Parathyroid adenoma (tissue), 2 donors: ENCODE data around the gene DTD1.

Source experiments
- H2AFZ ChIP-seq: fragments of 300-600 bp; sonication (generic); one replicate; pipeline ENCODE4 v1.7.0; 2017; ENCODE audit warnings: antibody characterized with exemption, mild to moderate bottlenecking
- H3K27ac ChIP-seq: fragments of 300-600 bp; sonication (generic); one replicate; pipeline ENCODE4 v1.7.0; 2017
- H3K27me3 ChIP-seq: fragments of 300-600 bp; sonication (generic); one replicate; pipeline ENCODE4 v1.7.0; 2017; ENCODE audit warnings: low read length; ENCODE audit not compliant: control insufficient read depth, insufficient read depth
- H3K36me3 ChIP-seq: fragments of 300-600 bp; sonication (generic); one replicate; pipeline ENCODE4 v1.7.0; 2017; ENCODE audit warnings: low read length; ENCODE audit not compliant: control insufficient read depth, insufficient read depth
- H3K4me1 ChIP-seq: fragments of 300-600 bp; sonication (generic); one replicate; pipeline ENCODE4 v1.7.0; 2017; ENCODE audit warnings: control low read depth
- H3K4me2 ChIP-seq: fragments of 300-600 bp; sonication (generic); one replicate; pipeline ENCODE4 v1.7.0; 2017; ENCODE audit warnings: low read length
- H3K4me3 ChIP-seq: fragments of 300-600 bp; sonication (generic); one replicate; pipeline ENCODE4 v1.7.0; 2017; ENCODE audit warnings: low read depth, low read length
- H3K79me2 ChIP-seq: fragments of 300-600 bp; sonication (generic); one replicate; pipeline ENCODE4 v1.7.0; 2017; ENCODE audit warnings: control low read depth
- H3K9ac ChIP-seq: fragments of 300-600 bp; sonication (generic); one replicate; pipeline ENCODE4 v1.7.0; 2017; ENCODE audit warnings: mild to moderate bottlenecking
- H3K9me3 ChIP-seq: fragments of 300-600 bp; sonication (generic); one replicate; pipeline ENCODE4 v1.7.0; 2017; ENCODE audit warnings: low read length; ENCODE audit not compliant: control insufficient read depth
- CTCF ChIP-seq: fragments of 300-600 bp; sonication (generic); IDR thresholded peaks from one replicate; pipeline ENCODE4 v1.7.0; 2017; ENCODE audit warnings: antibody characterized with exemption, mild to moderate bottlenecking
- donor health status: primary hyperparathyroidism.

DTD1 gene

GRCh38 chr20:18796282-18796833 lies 208.5 kb downstream of the DTD1 start:
- Histone ChIP-seq H3K27me3 (no peaks in the 10 kb centered on the region), H3K9me3 (no peaks in the 10 kb centered on the region), H2AFZ (no peak overlapping the region), H3K9ac (no peak overlapping the region), H3K4me2 (no peak overlapping the region), H3K79me2 (no peaks in the 10 kb centered on the region), H3K4me1 (peaks cover 11% of the 10 kb centered on the region), H3K36me3 (no peaks in the 10 kb centered on the region), H3K4me3 (no peak overlapping the region), H3K27ac (no peak overlapping the region)
- TF ChIP-seq CTCF = no peak

- Histone ChIP-seq H3K4me3 (no peak overlapping the region), H3K27ac (no peak overlapping the region), H3K36me3 (no peaks in the 10 kb centered on the region), H2AFZ (no peak overlapping the region), H3K4me2 (no peak overlapping the region), H3K79me2 (no peaks in the 10 kb centered on the region), H3K4me1 (no peaks in the 10 kb centered on the region), H3K27me3 (no peaks in the 10 kb centered on the region), H3K9ac (no peak overlapping the region), H3K9me3 (no peaks in the 10 kb centered on the region)
- no peak for TF ChIP-seq CTCF
Measured at GRCh38 chr20:18801516-18801915, 213.7 kb downstream of the DTD1 start.

- no peak overlapping the region for H3K4me2 ChIP-seq
- no peak overlapping the region for H2AFZ ChIP-seq
- no peaks in the 10 kb centered on the region for H3K36me3 ChIP-seq
- TF ChIP-seq CTCF = no peak
- H3K27me3 ChIP-seq = no peaks in the 10 kb centered on the region
- no peaks in the 10 kb centered on the region for H3K9me3 ChIP-seq
- no peaks in the 10 kb centered on the region for H3K4me1 ChIP-seq
- H3K27ac ChIP-seq = no peak overlapping the region
- H3K9ac ChIP-seq = no peak overlapping the region
- no peaks in the 10 kb centered on the region for H3K79me2 ChIP-seq
- no peak overlapping the region for H3K4me3 ChIP-seq
Measured at GRCh38 chr20:18802012-18802634, 214.3 kb downstream of the DTD1 start.

- H3K4me3 ChIP-seq = no peak overlapping the region
- H3K27ac ChIP-seq = no peak overlapping the region
- no peaks in the 10 kb centered on the region for H3K9me3 ChIP-seq
- no peaks in the 10 kb centered on the region for H3K36me3 ChIP-seq
- no peak overlapping the region for H2AFZ ChIP-seq
- no peaks in the 10 kb centered on the region for H3K4me1 ChIP-seq
- no peak for TF ChIP-seq CTCF
- no peaks in the 10 kb centered on the region for H3K27me3 ChIP-seq
- H3K9ac ChIP-seq = no peak overlapping the region
- H3K79me2 ChIP-seq = no peaks in the 10 kb centered on the region
- H3K4me2 ChIP-seq = no peak overlapping the region
Measured at GRCh38 chr20:18805881-18806280, 218.0 kb downstream of the DTD1 start.

GRCh38 chr20:18808712-18809111 lies 220.9 kb downstream of the DTD1 start:
- no peaks in the 10 kb centered on the region for H3K27me3 ChIP-seq

More at GRCh38 chr20:18808712-18809111, 220.9 kb downstream of the DTD1 start:
- no peak for TF ChIP-seq CTCF
- Histone ChIP-seq H3K9ac (no peak overlapping the region), H3K4me1 (no peaks in the 10 kb centered on the region), H3K9me3 (no peaks in the 10 kb centered on the region), H3K4me2 (no peak overlapping the region), H3K36me3 (no peaks in the 10 kb centered on the region), H3K27ac (no peak overlapping the region), H2AFZ (no peak overlapping the region), H3K4me3 (no peak overlapping the region), H3K79me2 (no peaks in the 10 kb centered on the region)
